D721Med (cell line): ENCODE results near the gene SLC25A4.
"Not testable (repeated sequence)": the region's sequence is repeated elsewhere in the genome, so short reads cannot be mapped to it uniquely, and the experiment has no call there.

Experiments
- DNase-seq: peaks from one replicate; pipeline ENCODE4 v3.0.0; 2011; ENCODE audit warnings: low spot score; ENCODE audit not compliant: insufficient read length
- FAIRE-seq: peaks from 2 replicates; lab custom pipeline; 2011; peaks lifted over from hg19 to GRCh38; lab: Jason Lieb, UNC
- CTCF ChIP-seq: IDR thresholded peaks from 2 replicates; pipeline ENCODE4 v1.5.1; 2012; ENCODE audit warnings: mild to moderate bottlenecking, control low read depth; ENCODE audit not compliant: insufficient read depth; ENCODE audit errors: missing control alignments

Gene SLC25A4

GRCh38 chr4:185110375-185110823, 32.7 kb upstream of the SLC25A4 start:
- no peak for TF ChIP-seq CTCF
- DNase-seq (no peak), FAIRE-seq (no peak)

GRCh38 chr4:185112104-185112503, 31.0 kb upstream of the SLC25A4 start:
- no peak for TF ChIP-seq CTCF
- FAIRE-seq (no peak), DNase-seq (no peak)

GRCh38 chr4:185113340-185113739, 29.7 kb upstream of the SLC25A4 start:
- no peak for DNase-seq
- no peak for FAIRE-seq
- no peak for TF ChIP-seq CTCF

- TF ChIP-seq CTCF = no peak
- DNase-seq = no peak
- no peak for FAIRE-seq
These were observed 27.2 kb upstream of the SLC25A4 start for GRCh38 chr4:185115827-185116232.

- TF ChIP-seq CTCF = no peak
- no peak for DNase-seq
- no peak for FAIRE-seq
These were observed 25.6 kb upstream of the SLC25A4 start for GRCh38 chr4:185117300-185117934.

GRCh38 chr4:185118876-185119275, 24.2 kb upstream of the SLC25A4 start:
- TF ChIP-seq CTCF = no peak
- DNase-seq (no peak), FAIRE-seq (no peak)

GRCh38 chr4:185119467-185119866, 23.6 kb upstream of the SLC25A4 start:
- DNase-seq, FAIRE-seq: not testable (repeated sequence)
